HG02870 (cell line): ENCODE results near the gene ROR1.

Experiments
- ATAC-seq: cut with Tn5 transposase; IDR thresholded peaks from one replicate; pipeline ENCODE4 v1.9.1; 2021; ENCODE audit warnings: mild to moderate bottlenecking, moderate library complexity; ENCODE audit not compliant: unreplicated experiment

The ROR1 gene

GRCh38 chr1:64122588-64122987 lies 348.8 kb downstream of the ROR1 start:
- ATAC-seq, result no peak

DNA sequence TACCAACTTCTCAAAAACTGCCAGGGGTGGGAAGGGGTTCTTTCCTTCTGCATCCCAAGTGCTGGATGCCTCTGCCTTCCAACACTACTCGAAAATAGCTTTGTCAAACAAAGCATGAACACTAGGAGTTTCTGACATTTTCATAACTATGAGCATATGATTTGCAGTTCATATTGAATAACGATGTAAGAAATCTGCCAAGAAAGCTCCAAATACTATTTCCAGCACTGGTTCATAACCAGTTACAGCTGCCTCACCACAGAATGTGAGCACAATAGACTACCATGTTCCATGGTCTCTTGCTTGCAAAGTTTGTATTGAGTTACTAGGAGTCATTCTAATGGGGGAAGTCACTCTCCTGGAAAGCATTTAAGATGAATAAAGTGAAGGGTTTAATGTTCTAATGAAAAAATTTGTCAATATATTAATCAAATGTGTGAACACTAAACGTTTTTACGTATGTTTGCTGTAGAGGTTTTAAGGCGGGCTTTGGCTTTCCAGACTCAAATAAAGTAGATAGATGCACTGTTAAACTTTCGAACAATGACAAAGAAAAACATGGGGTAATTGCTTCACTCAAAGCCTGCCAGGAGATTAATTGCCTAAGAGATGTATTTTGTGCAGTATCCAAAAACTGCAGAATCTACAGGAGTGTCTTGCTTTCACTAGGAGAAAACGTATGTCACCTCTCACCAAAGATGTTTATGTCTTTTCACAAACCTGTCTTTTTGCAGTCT lies 351.1 kb downstream of the ROR1 start:
- no peak for ATAC-seq

DNA sequence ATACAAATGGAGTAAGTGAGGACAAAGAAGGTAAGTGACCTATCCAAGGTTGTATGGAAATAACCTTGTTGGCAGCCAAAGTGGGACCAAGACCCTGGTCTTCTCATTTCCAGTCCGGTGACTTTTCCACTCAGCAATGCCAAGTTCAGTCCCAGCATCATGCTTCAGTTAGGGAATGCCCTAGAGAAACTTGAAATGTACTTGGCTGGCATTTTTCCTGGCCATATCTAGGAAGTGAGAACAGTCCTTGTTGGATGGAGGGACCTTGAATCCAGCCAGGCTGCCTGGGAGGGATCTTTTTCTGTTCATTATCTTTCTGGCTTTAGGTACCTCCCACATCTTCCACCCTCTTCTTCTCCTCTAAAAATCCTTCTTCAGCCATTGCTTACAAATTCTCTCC lies 352.8 kb downstream of the ROR1 start:
- no peak for ATAC-seq

- ATAC-seq, result no peak
These were observed 353.5 kb downstream of the ROR1 start for GRCh38 chr1:64127297-64127696.

DNA sequence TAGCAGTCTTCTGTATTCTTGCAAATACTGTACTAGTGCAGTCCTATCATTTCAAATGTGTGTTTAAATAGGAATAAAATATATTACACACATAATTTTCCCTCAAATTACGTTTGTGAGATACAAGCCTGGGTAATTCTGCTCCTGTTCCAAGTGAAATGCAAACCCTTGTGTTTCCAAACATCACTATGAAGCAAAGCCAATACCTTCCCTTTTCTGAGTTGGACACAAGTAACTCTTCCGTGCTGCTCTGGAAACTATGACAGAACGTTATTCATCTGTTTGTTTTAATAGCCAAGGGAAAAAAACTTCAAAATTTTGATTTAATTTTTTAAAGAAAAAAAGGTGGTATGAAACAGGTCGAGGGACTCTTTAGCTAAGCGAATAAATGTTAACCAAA lies 355.9 kb downstream of the ROR1 start:
- ATAC-seq, result no peak

GRCh38 chr1:64131155-64131554 lies 357.3 kb downstream of the ROR1 start:
- no peak for ATAC-seq

DNA sequence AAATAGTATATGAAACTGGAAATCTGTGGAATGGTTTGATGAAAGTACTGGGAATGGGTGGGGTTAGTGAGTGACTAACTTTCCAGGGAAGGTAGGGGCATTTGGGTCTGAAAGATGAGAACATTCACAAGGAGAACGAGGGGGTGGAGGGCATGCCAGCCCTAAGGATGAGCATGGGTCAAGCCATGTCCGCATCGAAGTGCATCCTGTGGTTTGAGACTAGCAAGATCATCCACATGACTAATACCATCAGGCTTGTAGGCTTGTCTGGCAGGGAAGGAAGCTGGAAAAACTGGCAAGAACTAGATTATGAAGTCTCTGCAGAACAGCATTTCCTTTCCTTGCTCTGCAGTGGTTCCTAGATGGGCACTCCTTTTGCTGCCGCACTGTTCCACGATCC lies 359.2 kb downstream of the ROR1 start:
- no peak for ATAC-seq

GRCh38 chr1:64135462-64136223 lies 361.8 kb downstream of the ROR1 start:
- no peak for ATAC-seq

DNA sequence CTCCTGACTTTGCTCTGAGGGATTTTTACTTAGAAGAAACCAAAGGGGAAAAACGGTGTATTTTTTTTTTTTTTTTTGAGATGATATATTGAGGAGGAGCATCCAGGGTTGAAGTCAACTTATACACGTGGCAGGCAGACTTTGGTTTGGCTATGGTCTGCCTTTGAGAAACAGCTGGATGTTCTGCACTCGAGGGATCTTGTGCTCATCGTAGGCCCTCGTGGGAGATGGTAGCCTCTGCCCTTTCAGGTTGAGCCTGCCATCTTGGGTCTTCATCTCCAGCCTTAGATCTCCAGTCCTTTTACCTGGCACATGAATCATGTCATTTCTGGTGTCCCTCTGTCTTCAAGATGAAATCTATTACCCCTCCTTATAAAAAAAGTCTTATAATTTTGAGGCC lies 362.5 kb downstream of the ROR1 start:
- ATAC-seq, result no peak

DNA sequence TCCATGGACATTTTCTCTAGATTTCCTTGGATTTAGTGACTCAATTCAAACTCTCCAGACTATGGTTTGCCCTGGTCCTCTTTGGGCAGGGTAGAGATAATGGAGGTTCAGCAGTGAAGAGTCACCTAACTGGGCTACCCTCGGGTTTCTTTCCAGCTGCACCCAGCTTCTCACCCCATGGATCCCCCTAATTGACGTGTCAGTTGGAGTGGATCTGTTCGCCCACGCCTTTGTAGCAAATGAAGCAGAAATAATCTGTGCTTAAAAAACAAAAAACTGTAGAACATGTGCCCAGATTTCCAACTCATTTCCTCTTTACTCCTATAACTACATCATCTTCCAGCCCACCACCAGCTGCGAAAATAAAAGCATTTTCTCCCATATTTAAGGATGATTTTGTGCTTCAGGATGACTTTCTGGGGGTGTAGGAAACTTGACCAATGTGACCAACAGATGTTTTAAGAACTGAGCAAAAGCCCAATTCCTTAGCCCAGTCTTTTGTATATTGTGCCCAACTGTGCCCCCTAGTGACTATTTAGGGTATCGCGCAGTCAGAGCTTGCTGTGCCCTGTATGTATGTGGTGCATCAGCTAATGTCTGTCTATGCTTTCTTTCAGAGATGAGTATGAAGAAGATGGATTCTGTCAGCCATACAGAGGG lies 363.1 kb downstream of the ROR1 start:
- ATAC-seq, result peak; percentile 66

DNA sequence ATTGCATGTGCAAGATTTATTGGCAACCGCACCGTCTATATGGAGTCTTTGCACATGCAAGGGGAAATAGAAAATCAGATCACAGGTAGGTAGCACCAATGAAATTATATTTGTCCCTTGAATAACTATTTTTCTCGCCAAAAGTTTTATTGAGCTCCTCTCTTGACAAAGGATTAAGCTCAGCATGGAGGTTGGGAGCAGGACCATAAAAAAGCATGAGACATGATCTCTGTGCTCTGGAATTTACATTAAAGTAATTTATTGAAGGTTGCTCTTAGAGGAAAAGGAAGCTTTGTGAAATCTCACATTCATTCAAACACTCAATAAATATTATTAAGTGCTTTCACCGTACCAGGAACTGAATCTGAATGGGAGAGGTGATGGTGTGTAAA lies 363.6 kb downstream of the ROR1 start:
- no peak for ATAC-seq

DNA sequence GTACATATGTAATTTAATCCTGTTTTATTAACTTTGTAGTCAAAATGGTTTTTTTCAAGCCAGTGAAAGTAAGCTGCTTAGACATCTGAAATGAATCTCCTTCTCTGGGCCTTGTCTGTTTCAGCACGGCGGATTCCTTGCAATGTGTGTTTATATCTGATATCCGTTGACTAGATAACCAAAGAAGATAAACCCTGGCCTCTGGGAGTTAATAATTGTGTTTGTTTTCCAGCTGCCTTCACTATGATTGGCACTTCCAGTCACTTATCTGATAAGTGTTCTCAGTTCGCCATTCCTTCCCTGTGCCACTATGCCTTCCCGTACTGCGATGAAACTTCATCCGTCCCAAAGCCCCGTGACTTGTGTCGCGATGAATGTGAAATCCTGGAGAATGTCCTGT lies 366.1 kb downstream of the ROR1 start:
- no peak for ATAC-seq

GRCh38 chr1:64140596-64140995 lies 366.8 kb downstream of the ROR1 start:
- ATAC-seq, result no peak

- ATAC-seq, result no peak
These were observed 373.4 kb downstream of the ROR1 start for GRCh38 chr1:64147045-64147724.

GRCh38 chr1:64147759-64148158 lies 373.9 kb downstream of the ROR1 start:
- ATAC-seq, result no peak

DNA sequence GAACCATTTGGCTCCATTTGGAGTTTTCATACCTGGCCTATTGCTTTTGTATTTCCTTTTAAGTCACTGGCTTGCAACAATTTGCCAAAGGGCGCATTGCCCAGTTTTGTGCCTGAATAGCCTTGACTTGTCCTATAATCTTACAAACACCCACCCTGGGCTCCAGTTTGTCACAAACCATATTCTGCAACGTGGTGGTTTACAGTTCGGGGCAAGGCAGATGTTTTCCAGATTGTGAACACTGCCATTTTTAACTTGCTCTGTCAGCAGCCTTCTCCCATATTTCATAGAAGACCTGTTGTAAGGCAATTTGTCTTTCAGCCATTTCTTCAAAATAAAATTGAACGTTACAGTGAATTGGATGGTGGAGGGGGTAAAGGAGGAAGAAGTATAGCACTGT lies 376.4 kb downstream of the ROR1 start:
- no peak for ATAC-seq

DNA sequence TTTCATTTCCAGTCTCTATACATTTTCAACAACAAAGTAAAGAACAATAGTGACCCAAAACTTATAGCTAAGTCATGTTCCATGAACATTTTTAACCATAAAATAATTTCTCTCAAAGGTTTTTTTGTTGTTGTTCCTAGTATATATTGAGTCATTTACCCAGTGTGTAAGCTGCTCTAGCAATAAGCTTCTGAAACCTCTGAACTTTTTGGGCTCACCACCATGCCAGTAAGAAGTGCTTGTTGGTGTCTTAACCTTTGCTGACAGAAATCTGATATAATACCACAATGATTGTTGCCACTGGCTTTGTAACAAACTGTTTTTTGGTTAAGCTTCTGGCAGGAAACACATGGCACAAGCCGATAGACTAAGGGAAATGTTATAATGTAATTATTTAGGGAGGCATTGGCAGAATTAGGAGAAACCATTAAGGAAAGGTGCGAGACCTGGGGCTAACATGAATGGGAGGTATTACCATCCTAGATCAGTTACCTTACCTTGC lies 377.0 kb downstream of the ROR1 start:
- ATAC-seq, result no peak

GRCh38 chr1:64155278-64155677 lies 381.5 kb downstream of the ROR1 start:
- no peak for ATAC-seq

DNA sequence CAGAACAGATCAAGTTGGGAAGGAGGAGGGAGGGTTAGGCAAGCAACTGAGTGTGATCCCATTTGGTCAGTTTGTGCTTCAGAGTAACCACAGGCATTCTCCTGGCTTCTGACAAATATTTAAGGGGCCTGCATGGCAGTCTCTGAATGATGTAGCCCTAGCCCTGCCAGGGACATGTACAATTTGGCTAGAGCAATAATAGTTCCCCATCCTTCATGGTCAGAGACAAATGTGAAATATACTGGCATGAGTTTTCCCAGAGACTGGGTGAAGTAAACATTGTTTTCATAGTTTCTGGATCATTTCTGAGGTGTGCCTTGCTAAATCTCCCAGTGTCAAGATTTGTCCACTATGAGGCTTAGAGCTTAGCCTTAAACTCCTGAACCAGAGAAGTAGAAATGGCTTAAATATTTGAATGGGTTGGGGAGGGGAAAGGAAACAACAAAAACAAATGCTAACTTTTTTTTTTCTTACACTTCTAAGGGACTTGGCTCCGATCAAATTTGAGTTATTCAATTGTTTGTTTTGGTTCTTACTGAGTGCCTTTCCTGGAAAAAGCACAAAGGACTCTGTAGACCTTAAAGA lies 387.6 kb downstream of the ROR1 start:
- ATAC-seq, result no peak

DNA sequence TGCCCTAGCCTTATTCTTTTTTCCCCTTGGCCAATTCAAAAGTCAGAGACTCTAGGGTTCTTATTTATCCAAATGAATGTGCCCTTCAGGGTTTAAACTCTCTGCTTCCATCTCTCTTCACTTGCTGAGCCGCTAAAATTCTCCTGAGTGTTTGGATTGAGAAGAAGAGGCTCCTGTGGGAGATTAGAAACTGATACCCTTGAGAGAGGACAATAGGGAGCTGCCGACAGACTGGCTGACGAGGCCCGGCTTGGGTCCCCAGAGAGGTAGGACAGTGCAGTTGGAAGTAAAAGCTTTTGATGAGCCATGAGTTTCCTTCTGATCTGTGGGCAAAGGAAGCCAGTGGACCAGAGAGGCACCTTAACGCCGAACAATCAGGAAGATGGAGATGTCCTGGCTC lies 388.3 kb downstream of the ROR1 start:
- ATAC-seq, result no peak

GRCh38 chr1:64162804-64163203 lies 389.0 kb downstream of the ROR1 start:
- no peak for ATAC-seq
